COLO668 (cell line): ENCODE data around the gene EFR3B.
"Not testable (repeated sequence)": the region's sequence is repeated elsewhere in the genome, so short reads cannot be mapped to it uniquely, and the experiment has no call there.

ENCODE experiments used
- DNase-seq: peaks from one replicate; lab custom pipeline; 2025; ENCODE audit not compliant: unreplicated experiment; lab: John Stamatoyannopoulos, UW

Gene EFR3B

GRCh38 chr2:25072606-25073005, 30.7 kb downstream of the EFR3B start:
- DNase-seq, result no peak

- peak; percentile 63 for DNase-seq
These were observed 31.1 kb downstream of the EFR3B start for GRCh38 chr2:25073025-25073424.

GRCh38 chr2:25073914-25074313, 32.0 kb downstream of the EFR3B start:
- DNase-seq, result no peak

- no peak for DNase-seq
These were observed 33.0 kb downstream of the EFR3B start for GRCh38 chr2:25074826-25075225.

- no peak for DNase-seq
These were observed 34.9 kb downstream of the EFR3B start for GRCh38 chr2:25076749-25077148.

- no peak for DNase-seq
These were observed 35.9 kb downstream of the EFR3B start for GRCh38 chr2:25077789-25078169.

GRCh38 chr2:25078170-25079049, 36.5 kb downstream of the EFR3B start:
- peak; percentile 88 for DNase-seq

- peak; percentile 64 for DNase-seq
These were observed 37.3 kb downstream of the EFR3B start for GRCh38 chr2:25079050-25079635.

GRCh38 chr2:25081237-25081790, 39.4 kb downstream of the EFR3B start:
- DNase-seq, result no peak

GRCh38 chr2:25082002-25082622, 40.2 kb downstream of the EFR3B start:
- DNase-seq, result no peak

GRCh38 chr2:25085761-25086560, 44.1 kb downstream of the EFR3B start:
- no peak for DNase-seq

- no peak for DNase-seq
These were observed 47.1 kb downstream of the EFR3B start for GRCh38 chr2:25088817-25089516.

GRCh38 chr2:25089605-25090315, 47.9 kb downstream of the EFR3B start:
- no peak for DNase-seq

- no peak for DNase-seq
These were observed 48.9 kb downstream of the EFR3B start for GRCh38 chr2:25090801-25091200.

GRCh38 chr2:25091265-25091664, 49.4 kb downstream of the EFR3B start:
- no peak for DNase-seq

- no peak for DNase-seq
These were observed 56.2 kb downstream of the EFR3B start for GRCh38 chr2:25098056-25098455.

GRCh38 chr2:25098670-25099486, 57.0 kb downstream of the EFR3B start:
- no peak for DNase-seq

GRCh38 chr2:25102352-25102751, 60.5 kb downstream of the EFR3B start:
- DNase-seq, result not testable (repeated sequence)
